H1 (cell line): ENCODE results near the gene ATP11A. TPM values are rescaled to one million over a fixed set of nuclear protein-coding genes. Genes with fewer than 3 reads are reported as not detected.

ENCODE experiments used
- CTCF ChIA-PET: fragments of 300-600 bp; sonication (Branson Sonifier 250); formaldehyde crosslinking; loops from one replicate; lab custom pipeline; 2021; ENCODE audit not compliant: partially characterized antibody; lab: Charles Lee
- POLR2A ChIA-PET: fragments of 300-600 bp; sonication (Branson Sonifier 250); formaldehyde crosslinking; loops from one replicate; lab custom pipeline; 2021; ENCODE audit warnings: inconsistent platforms; ENCODE audit not compliant: partially characterized antibody; lab: Charles Lee
- DNase-seq, 2 experiments: peaks; one replicate each; pipeline versions ENCODE4 v3.0.0 to v3.0.0-alpha.2; 2010 to 2022; ENCODE audit warnings: low spot score in 2 of 2, low read depth in 1 of 2, mixed read lengths in 1 of 2
- FAIRE-seq: peaks from 2 replicates; lab custom pipeline; 2011; peaks lifted over from hg19 to GRCh38; lab: Jason Lieb, UNC
- H2AFZ ChIP-seq: 2 replicates; pipeline ENCODE4 v1.8.1; 2012; ENCODE audit warnings: low read length, inconsistent platforms
- H2AK5ac ChIP-seq: 2 replicates; pipeline ENCODE4 v1.6.1; 2013; ENCODE audit warnings: low read depth, low read length
- H2BK120ac ChIP-seq: replicated peaks from 2 replicates; pipeline ENCODE3; 2013; ENCODE audit warnings: low read depth, low read length, inconsistent platforms
- H2BK12ac ChIP-seq: 2 replicates; pipeline ENCODE4 v1.6.1; 2013; ENCODE audit warnings: low read depth, low read length
- H2BK15ac ChIP-seq: 2 replicates; pipeline ENCODE4 v1.6.1; 2013; ENCODE audit warnings: low read length
- H2BK20ac ChIP-seq: 2 replicates; pipeline ENCODE4 v1.6.1; 2013; ENCODE audit warnings: low read length
- H2BK5ac ChIP-seq: 2 replicates; pipeline ENCODE4 v1.6.1; 2013; ENCODE audit warnings: low read depth, low read length
- H3K14ac ChIP-seq: 2 replicates; pipeline ENCODE4 v1.6.1; 2013; ENCODE audit warnings: inconsistent platforms; ENCODE audit not compliant: insufficient read length
- H3K18ac ChIP-seq: 2 replicates; pipeline ENCODE4 v1.6.1; 2013; ENCODE audit warnings: low read length; ENCODE audit errors: extremely low read depth
- H3K23ac ChIP-seq: 2 replicates; pipeline ENCODE4 v1.6.1; 2013; ENCODE audit warnings: inconsistent platforms; ENCODE audit not compliant: insufficient read length
- H3K23me2 ChIP-seq: 2 replicates; pipeline ENCODE4 v1.6.1; 2013; ENCODE audit warnings: low read depth, low read length
- H3K27ac ChIP-seq: 2 replicates; pipeline ENCODE4 v1.6.1; 2011; ENCODE audit warnings: low read depth, low read length, inconsistent platforms
- H3K27me3 ChIP-seq, 4 experiments: replicated peaks in 1 of 4; 1 replicate in 1 of 4; 2 replicates in 3 of 4; pipeline versions ENCODE4 v1.6.1 to v1.8.1; 2011 to 2013; ENCODE audit warnings: low read length in 3 of 4, mild to moderate bottlenecking in 3 of 4, inconsistent platforms in 2 of 4, mixed read lengths in 2 of 4, moderate library complexity in 1 of 4; ENCODE audit not compliant: control insufficient read depth in 3 of 4, insufficient read depth in 3 of 4; ENCODE audit errors: extremely low read depth in 1 of 4
- H3K36me3 ChIP-seq, 4 experiments: 2 replicates each; pipeline versions ENCODE4 v1.6.1 to v1.8.1; 2011 to 2013; ENCODE audit warnings: mild to moderate bottlenecking in 4 of 4, low read length in 3 of 4, moderate library complexity in 2 of 4, control low read depth in 1 of 4, inconsistent platforms in 1 of 4; ENCODE audit not compliant: insufficient read depth in 4 of 4, control insufficient read depth in 2 of 4
- H3K4ac ChIP-seq: replicated peaks from 2 replicates; pipeline ENCODE3; 2013; ENCODE audit warnings: low read length, low read depth, mixed read lengths, inconsistent platforms; ENCODE audit not compliant: insufficient read length
- H3K4me1 ChIP-seq, 4 experiments: replicated peaks in 1 of 4; 1 replicate in 1 of 4; 2 replicates in 3 of 4; pipeline versions ENCODE4 v1.6.1 to v1.8.1; 2011 to 2013; ENCODE audit warnings: low read length in 3 of 4, inconsistent platforms in 2 of 4, mixed read lengths in 1 of 4; ENCODE audit not compliant: insufficient read depth in 4 of 4, control insufficient read depth in 3 of 4
- H3K4me2 ChIP-seq, 2 experiments: 2 replicates each; pipeline versions ENCODE4 v1.6.1 to v1.8.1; 2011 to 2013; ENCODE audit warnings: low read depth in 2 of 2, low read length in 2 of 2, control low read depth in 1 of 2, inconsistent platforms in 1 of 2, mild to moderate bottlenecking in 1 of 2; ENCODE audit not compliant: insufficient read depth in 1 of 2
- H3K4me3 ChIP-seq, 4 experiments: fragments of 200-600, 300-600 bp in 1 of 4; sonication (generic), shearing (Covaris generic), sonication (Bioruptor Twin) in 1 of 4; 2 replicates each; pipeline versions ENCODE4 v1.5.1 to v1.8.1; 2011 to 2016; ENCODE audit warnings: low read length in 4 of 4, low read depth in 3 of 4, control low read depth in 2 of 4, inconsistent platforms in 2 of 4, mild to moderate bottlenecking in 2 of 4, mixed read lengths in 1 of 4, moderate library complexity in 1 of 4; ENCODE audit not compliant: insufficient read depth in 2 of 4; ENCODE audit errors: extremely low read depth in 1 of 4
- H3K56ac ChIP-seq: replicated peaks from 2 replicates; pipeline ENCODE3; 2013; ENCODE audit warnings: low read depth, mild to moderate bottlenecking, mixed read lengths, low read length, inconsistent platforms; ENCODE audit not compliant: insufficient read length
- H3K79me1 ChIP-seq: 2 replicates; pipeline ENCODE4 v1.6.1; 2013; ENCODE audit warnings: low read depth, low read length, control low read depth
- H3K79me2 ChIP-seq, 2 experiments: 2 replicates each; pipeline versions ENCODE4 v1.6.1 to v1.8.1; 2012 to 2013; ENCODE audit warnings: low read length in 2 of 2, mild to moderate bottlenecking in 2 of 2, inconsistent platforms in 1 of 2; ENCODE audit not compliant: insufficient read depth in 2 of 2, control insufficient read depth in 1 of 2
- H3K9ac ChIP-seq, 4 experiments: replicated peaks in 1 of 4; 1 replicate in 1 of 4; 2 replicates in 3 of 4; pipeline versions ENCODE4 v1.6.1 to v1.8.1; 2011 to 2013; ENCODE audit warnings: low read depth in 3 of 4, low read length in 3 of 4, control low read depth in 2 of 4, mild to moderate bottlenecking in 2 of 4, moderate library complexity in 2 of 4, inconsistent platforms in 1 of 4; ENCODE audit errors: extremely low read depth in 1 of 4
- H3K9me3 ChIP-seq, 2 experiments: 2 replicates each; pipeline versions ENCODE4 v1.6.1 to v1.8.1; 2012 to 2013; ENCODE audit warnings: mild to moderate bottlenecking in 2 of 2, moderate library complexity in 2 of 2, control low read depth in 1 of 2, inconsistent platforms in 1 of 2, low read depth in 1 of 2, low read length in 1 of 2, mixed read lengths in 1 of 2; ENCODE audit not compliant: insufficient read depth in 2 of 2
- H4K20me1 ChIP-seq, 2 experiments: replicated peaks in 1 of 2; 2 replicates each; pipeline versions ENCODE3 to v1.8.1; 2011 to 2013; ENCODE audit warnings: inconsistent platforms in 2 of 2, low read length in 2 of 2, mild to moderate bottlenecking in 1 of 2; ENCODE audit not compliant: insufficient read depth in 2 of 2, control insufficient read depth in 1 of 2
- H4K5ac ChIP-seq: 2 replicates; pipeline ENCODE4 v1.6.1; 2013; ENCODE audit warnings: low read length, low read depth, mixed read lengths, inconsistent platforms; ENCODE audit not compliant: insufficient read length
- H4K8ac ChIP-seq: 2 replicates; pipeline ENCODE4 v1.8.0; 2013; ENCODE audit warnings: mild to moderate bottlenecking, moderate library complexity, low read length, inconsistent platforms; ENCODE audit not compliant: insufficient read depth; ENCODE audit errors: extremely low read depth
- H4K91ac ChIP-seq: replicated peaks from 2 replicates; pipeline ENCODE3; 2013; ENCODE audit warnings: low read length, mixed read lengths, inconsistent platforms; ENCODE audit not compliant: insufficient read length
- BACH1 ChIP-seq: IDR thresholded peaks from 2 replicates; pipeline ENCODE4 v1.6.1; 2012; ENCODE audit warnings: low read length, improper control_type of control experiment
- BCL11A ChIP-seq, 2 experiments: IDR thresholded peaks; one replicate each; pipeline ENCODE4 v1.6.1; 2011; ENCODE audit warnings: low read depth in 2 of 2, low read length in 2 of 2, mild to moderate bottlenecking in 2 of 2
- CEBPB ChIP-seq: IDR thresholded peaks from 2 replicates; pipeline ENCODE4 v1.6.1; 2012; ENCODE audit warnings: low read depth, low read length
- CHD1 ChIP-seq: IDR thresholded peaks from 2 replicates; pipeline ENCODE4 v1.6.1; 2012; ENCODE audit warnings: low read depth, low read length, improper control_type of control experiment
- EP300 ChIP-seq, 2 experiments: IDR thresholded peaks; 1 replicate in 1 of 2; 2 replicates in 1 of 2; pipeline ENCODE4 v1.6.1; 2011 to 2012; ENCODE audit warnings: low read depth in 2 of 2, low read length in 2 of 2, mild to moderate bottlenecking in 2 of 2, borderline replicate concordance in 1 of 2, inconsistent platforms in 1 of 2, moderate library complexity in 1 of 2
- GABPA ChIP-seq: IDR thresholded peaks from 2 replicates; pipeline ENCODE4 v1.6.1; 2011; ENCODE audit warnings: mild to moderate bottlenecking, low read length, moderate library complexity, borderline replicate concordance; ENCODE audit not compliant: insufficient read depth
- JUN ChIP-seq: IDR thresholded peaks from 2 replicates; pipeline ENCODE4 v1.6.1; 2011; ENCODE audit warnings: low read depth, mild to moderate bottlenecking, improper control_type of control experiment, low read length
- KDM5A ChIP-seq: fragments of 200-600 bp; IDR thresholded peaks from 2 replicates; pipeline ENCODE4 v1.7.1; 2012; ENCODE audit warnings: mild to moderate bottlenecking, low read length, inconsistent platforms, mixed read lengths
- NANOG ChIP-seq: IDR thresholded peaks from 2 replicates; pipeline ENCODE4 v1.6.1; 2011; ENCODE audit warnings: low read length, low read depth, mild to moderate bottlenecking, inconsistent platforms; ENCODE audit not compliant: insufficient read depth, poor library complexity, severe bottlenecking
- POU5F1 ChIP-seq: IDR thresholded peaks from 2 replicates; pipeline ENCODE4 v1.6.1; 2011; ENCODE audit warnings: low read depth, mild to moderate bottlenecking, low read length, moderate library complexity
- RNF2 ChIP-seq: fragments of 200-900, 300-1000 bp; sonication (generic); IDR thresholded peaks from 2 replicates; pipeline ENCODE4 v1.7.1; 2016; ENCODE audit warnings: borderline replicate concordance, low read depth, mild to moderate bottlenecking, antibody characterized with exemption, low read length; ENCODE audit not compliant: poor library complexity, severe bottlenecking; ENCODE audit errors: missing control alignments
- SP1 ChIP-seq: IDR thresholded peaks from 2 replicates; pipeline ENCODE4 v1.6.1; 2011; ENCODE audit warnings: low read depth, low read length
- SP2 ChIP-seq: IDR thresholded peaks from 2 replicates; pipeline ENCODE4 v1.6.1; 2012; ENCODE audit warnings: mild to moderate bottlenecking, low read length, inconsistent platforms
- SRF ChIP-seq: IDR thresholded peaks from 2 replicates; pipeline ENCODE4 v1.6.1; 2011; ENCODE audit warnings: mild to moderate bottlenecking, low read depth, low read length, moderate library complexity
- YY1 ChIP-seq: IDR thresholded peaks from 2 replicates; pipeline ENCODE4 v1.6.1; 2011; ENCODE audit warnings: low read depth, mild to moderate bottlenecking, low read length
- polyA plus RNA-seq, 7 experiments: library from polyadenylated mRNA; depleted of rRNA in 3 of 7; stranded (reverse) in 5 of 7; unstranded in 2 of 7; fragments of >200 nt in 5 of 7; fragments of 200-250 nt in 2 of 7; gene quantifications; 1 replicate in 5 of 7; 2 replicates in 1 of 7; 4 replicates in 1 of 7; pipeline versions ENCODE4 v1.2.1 to v1.2.3, GENCODE V29; 2011 to 2013; ENCODE audit warnings: missing spikeins in 2 of 7, mixed read lengths in 2 of 7
- total RNA-seq: library from RNA; stranded (reverse); fragmentation: NEBNext Ultra II Directional; extraction: Animal tissue kit (Norgen Biotek cat#: 25700); gene quantifications from 2 replicates; pipeline ENCODE4 v1.2.1, GENCODE V29; 2021

Gene ATP11A
- total and polyA plus RNA-seq, 2 of the 8 experiments (the other 6 are each of a cell fraction or from before 2014, with no cell fraction given): 28.8 to 72.9 TPM

GRCh38 chr13:112930192-112930591 lies 240.4 kb downstream of the ATP11A start:
- H2AFZ ChIP-seq: no peak overlapping the region
- H3K27ac ChIP-seq: no peak overlapping the region
- no peak overlapping the region for H3K4ac ChIP-seq
- ChIA-PET POLR2A (interaction anchor here (1.9 kb wide), 1 partner anchor 11 kb away, joined by 6 read pairs; no protein-coding TSS in a partner anchor), CTCF (interaction anchor here (1.0 to 3.6 kb wide), 6 partner anchors 10 to 56 kb away, joined by 3 to 24 read pairs (median 8); no protein-coding TSS in a partner anchor)
- H3K4me2 ChIP-seq: no peak overlapping the region
- no peak overlapping the region for H2BK15ac ChIP-seq
- no peaks in the 10 kb centered on the region for H3K27me3 ChIP-seq
- no peak overlapping the region for H3K18ac ChIP-seq
- H3K79me1 ChIP-seq: no peaks in the 10 kb centered on the region; the same call in 1 of the 2 replicates
- no peak overlapping the region for H3K14ac ChIP-seq
- H4K91ac ChIP-seq: no peak overlapping the region
- H3K79me2 ChIP-seq: no peaks in the 10 kb centered on the region
- no peak overlapping the region for H2BK120ac ChIP-seq
- no peaks in the 10 kb centered on the region for H3K23me2 ChIP-seq
- no peaks in the 10 kb centered on the region for H3K36me3 ChIP-seq
- H4K5ac ChIP-seq: no peak overlapping the region
- no peak overlapping the region for H2BK20ac ChIP-seq
- no peak overlapping the region for H3K4me3 ChIP-seq
- H3K9me3 ChIP-seq: peaks cover 4 to 10% of the 10 kb centered on the region in 2 experiments
- no peak for FAIRE-seq
- H4K8ac ChIP-seq: no peak overlapping the region
- no peak overlapping the region for H2BK5ac ChIP-seq
- H3K9ac ChIP-seq: no peak overlapping the region
- no peak overlapping the region; the same call in 1 of the 2 replicates for H2AK5ac ChIP-seq
- H3K56ac ChIP-seq: no peak overlapping the region
- H2BK12ac ChIP-seq: peak overlapping the region; percentile 33; the same call in 1 of the 2 replicates
- H3K4me1 ChIP-seq: peaks cover 0 to 17% (median 8%) of the 10 kb centered on the region in 4 experiments; a peak in 4 of 7 replicates
- DNase-seq: no peak
- H4K20me1 ChIP-seq: peaks cover 2 to 3% of the 10 kb centered on the region in 2 experiments
- no peak overlapping the region for H3K23ac ChIP-seq
- TF ChIP-seq YY1 (no peak), CEBPB (no peak), SP2 (no peak), SRF (no peak), CHD1 (no peak), GABPA (no peak), SP1 (no peak), RNF2 (no peak), BACH1 (no peak), EP300 (IDR thresholded peaks at IDR 0.05; ENCODE audit: borderline replicate concordance in 1 of 2, low read depth in 2 of 2, low read length in 2 of 2) (no peak), POU5F1 (no peak), KDM5A (no peak), JUN (no peak), BCL11A (IDR thresholded peaks at IDR 0.05; ENCODE audit: low read depth in 2 of 2, low read length in 2 of 2) (no peak), NANOG (no peak)
